SIG-M5 treated with dmso at 0.1 percent for 504 hours (cell line): ENCODE measurements around the gene KPNB1.

Source experiments
- DNase-seq: peaks from one replicate; lab custom pipeline; 2025; ENCODE audit not compliant: unreplicated experiment; lab: John Stamatoyannopoulos, UW

The KPNB1 gene

DNA sequence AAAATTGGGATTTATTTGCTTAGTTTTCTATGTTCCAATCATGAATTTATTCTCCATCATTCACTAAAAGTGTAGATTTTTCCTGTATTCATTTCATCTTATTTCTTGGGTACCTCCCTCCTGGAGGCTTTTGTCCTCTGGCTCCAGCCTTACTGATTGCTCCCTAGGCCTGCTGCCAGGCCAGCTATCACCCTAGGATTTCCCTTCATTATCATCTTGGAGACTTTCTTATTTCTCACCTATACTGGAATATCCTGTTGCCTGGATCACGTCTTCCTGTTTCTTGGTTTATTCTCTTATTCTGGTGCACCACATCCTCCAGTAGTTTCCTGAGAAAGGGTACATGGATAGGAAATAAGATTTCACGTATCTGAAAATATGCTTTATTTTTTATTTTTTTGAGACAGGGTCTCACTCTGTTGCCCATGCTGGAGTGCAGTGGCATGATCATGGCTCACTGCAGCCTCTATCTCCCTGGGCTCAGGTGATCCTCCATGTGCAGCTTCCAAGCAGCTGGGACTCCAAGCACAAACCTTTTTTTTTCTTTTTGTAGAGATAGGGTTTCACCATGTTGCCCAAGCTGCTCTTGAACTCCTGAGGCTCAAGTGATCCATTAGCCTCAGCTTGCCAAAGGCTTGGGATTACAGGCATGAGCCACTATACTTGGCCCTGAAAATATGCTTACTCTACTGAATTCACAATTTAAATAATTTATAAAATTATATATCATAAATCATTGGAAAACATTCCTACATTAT is 13.3 kb upstream of the KPNB1 start:
- no peak for DNase-seq

DNA sequence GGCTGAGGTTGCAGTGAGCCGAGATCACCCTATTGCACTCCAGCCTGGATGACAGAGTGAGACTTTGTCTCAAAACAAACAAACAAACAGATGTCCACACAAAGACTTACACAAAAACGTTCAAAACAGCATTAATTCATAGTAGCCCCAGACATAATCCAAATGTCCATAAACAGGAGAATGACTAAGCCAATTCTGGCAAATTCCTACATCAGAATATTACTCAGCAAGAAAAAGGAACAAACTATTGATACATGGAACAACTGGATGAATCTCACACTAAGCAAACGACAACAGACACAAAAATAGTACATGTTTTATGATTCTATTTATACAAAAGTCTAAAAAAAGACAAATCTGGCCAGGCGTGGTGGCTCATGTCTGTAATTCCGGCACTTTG is 10.8 kb upstream of the KPNB1 start:
- no peak for DNase-seq

- DNase-seq: no peak
Observed at GRCh38 chr17:47640076-47640475, 9.6 kb upstream of the KPNB1 start.

DNA sequence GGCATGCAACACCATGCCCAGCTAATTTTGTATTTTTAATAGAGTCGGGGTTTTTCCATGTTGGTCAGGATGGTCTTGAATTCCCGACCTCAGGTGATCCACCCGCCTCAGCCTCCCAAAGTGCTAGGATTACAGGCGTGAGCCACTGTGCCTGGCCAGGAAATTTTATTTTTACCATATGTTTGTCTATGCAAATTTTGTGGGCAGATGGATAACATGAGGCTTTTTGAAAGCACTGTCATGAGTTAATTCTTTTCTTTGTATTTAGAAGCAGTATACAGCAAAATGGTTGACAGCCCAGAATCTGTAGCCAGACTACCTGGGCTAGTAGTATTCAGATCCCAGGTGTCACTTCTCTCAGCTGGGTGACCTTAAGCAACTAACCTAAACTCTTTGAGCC is 8.5 kb upstream of the KPNB1 start:
- no peak for DNase-seq

GRCh38 chr17:47643116-47643515 is 6.6 kb upstream of the KPNB1 start:
- no peak for DNase-seq

- DNase-seq: peak; percentile 94
Observed at GRCh38 chr17:47644324-47644723, 5.4 kb upstream of the KPNB1 start.

GRCh38 chr17:47649972-47650524 is 329 bp downstream of the KPNB1 start:
- peak; percentile 65 for DNase-seq

GRCh38 chr17:47650525-47651522 is 1.1 kb downstream of the KPNB1 start:
- DNase-seq: peak; percentile 95

GRCh38 chr17:47651704-47652103 is 2.0 kb downstream of the KPNB1 start:
- DNase-seq: no peak

DNA sequence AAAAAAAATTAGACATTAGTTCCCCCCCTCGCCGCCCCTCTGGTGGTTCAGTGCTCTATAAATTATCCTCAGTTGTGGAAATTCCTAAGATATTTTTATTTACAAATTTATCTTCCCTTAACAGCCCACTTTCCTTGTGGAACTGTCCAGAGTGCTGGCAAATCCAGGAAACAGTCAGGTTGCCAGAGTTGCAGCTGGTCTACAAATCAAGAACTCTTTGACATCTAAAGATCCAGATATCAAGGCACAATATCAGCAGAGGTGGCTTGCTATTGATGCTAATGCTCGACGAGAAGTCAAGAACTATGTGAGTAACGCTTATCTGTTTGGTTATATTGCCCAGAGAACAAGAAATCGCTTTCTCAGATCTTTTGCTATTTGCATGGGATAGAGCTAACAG is 2.9 kb downstream of the KPNB1 start:
- no peak for DNase-seq

DNA sequence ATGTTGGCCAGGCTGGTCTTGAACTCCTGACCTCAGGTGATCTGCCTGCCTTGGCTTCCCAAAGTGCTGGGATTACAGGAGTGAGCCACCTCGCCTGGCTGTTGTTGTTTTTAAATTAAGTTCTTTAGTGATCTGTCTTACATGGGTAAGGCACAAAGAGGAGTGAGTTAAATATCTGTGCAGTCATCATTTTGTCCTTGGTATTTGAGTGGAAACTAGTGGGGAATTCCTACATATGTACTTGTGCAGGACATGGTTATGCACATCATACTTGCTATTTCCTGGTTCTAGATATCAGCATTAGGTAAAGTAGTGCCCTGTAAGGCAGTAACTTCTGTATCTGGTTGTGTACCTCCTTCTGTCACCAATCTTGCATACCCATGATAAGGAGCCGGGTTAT is 3.7 kb downstream of the KPNB1 start:
- DNase-seq: no peak

DNA sequence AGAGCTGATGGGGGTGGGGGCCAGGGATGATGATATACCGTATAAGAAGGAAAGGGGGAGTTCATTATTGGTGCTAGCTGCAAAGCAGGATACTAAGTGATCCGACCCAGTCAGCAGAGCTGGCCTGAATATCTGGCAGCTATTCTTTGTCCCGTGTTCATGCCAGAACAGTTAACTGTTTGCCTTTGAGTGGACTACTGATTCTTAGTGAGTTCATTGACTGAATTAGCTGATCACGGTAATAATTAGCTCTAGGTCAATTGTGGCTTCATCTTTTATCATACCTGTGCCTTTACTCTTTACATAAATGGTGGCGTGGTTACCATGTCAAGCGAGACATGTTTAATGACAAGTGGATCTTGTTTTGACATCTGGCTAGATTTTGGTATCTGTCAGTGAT is 5.3 kb downstream of the KPNB1 start:
- no peak for DNase-seq

DNA sequence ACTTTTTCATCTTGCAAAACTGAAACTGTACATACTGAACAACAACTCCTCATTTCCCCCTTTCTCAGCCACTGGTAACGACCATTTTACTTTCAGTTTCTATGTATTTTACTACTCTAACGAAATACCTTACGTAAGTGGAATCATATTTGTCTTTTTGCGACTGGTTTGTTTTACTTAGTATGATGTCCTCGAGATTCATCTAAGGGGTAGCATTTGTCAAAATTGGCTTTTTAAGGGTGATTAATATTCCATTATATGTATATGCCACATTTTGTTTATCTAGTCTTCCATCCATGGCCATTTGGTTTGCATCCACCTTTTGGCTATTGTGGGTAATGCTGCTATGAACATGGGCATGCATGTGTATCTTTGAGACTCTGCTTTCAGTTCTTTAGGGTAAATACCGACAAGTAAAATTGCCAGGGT is 10.4 kb downstream of the KPNB1 start:
- DNase-seq: peak; percentile 89

GRCh38 chr17:47663912-47664623 is 14.3 kb downstream of the KPNB1 start:
- DNase-seq: peak; percentile 61

GRCh38 chr17:47664624-47664941 is 14.9 kb downstream of the KPNB1 start:
- no peak for DNase-seq

GRCh38 chr17:47665655-47666054 is 15.9 kb downstream of the KPNB1 start:
- peak; percentile 70 for DNase-seq

DNA sequence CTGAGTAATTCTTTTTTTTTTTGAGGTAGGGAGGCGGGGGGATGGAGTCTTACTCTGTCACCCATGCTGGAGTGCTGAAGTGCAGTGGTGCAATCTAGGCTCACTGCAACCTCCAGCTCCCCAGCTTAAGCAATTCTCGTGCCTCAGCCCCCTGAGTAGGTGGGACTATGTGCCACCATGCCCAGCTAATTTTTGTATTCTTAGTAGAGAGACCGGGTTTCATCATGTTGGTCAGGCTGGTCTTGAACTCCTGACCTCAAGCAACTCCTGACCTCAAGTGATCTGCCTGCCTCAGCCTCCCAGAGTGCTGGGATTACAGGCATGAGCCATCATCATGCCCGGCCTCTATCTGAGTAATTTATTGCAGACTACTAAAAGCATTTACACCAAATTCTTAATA is 19.4 kb downstream of the KPNB1 start:
- peak; percentile 21 for DNase-seq

- DNase-seq: peak; percentile 50
Observed at GRCh38 chr17:47670064-47670463, 20.3 kb downstream of the KPNB1 start.

DNA sequence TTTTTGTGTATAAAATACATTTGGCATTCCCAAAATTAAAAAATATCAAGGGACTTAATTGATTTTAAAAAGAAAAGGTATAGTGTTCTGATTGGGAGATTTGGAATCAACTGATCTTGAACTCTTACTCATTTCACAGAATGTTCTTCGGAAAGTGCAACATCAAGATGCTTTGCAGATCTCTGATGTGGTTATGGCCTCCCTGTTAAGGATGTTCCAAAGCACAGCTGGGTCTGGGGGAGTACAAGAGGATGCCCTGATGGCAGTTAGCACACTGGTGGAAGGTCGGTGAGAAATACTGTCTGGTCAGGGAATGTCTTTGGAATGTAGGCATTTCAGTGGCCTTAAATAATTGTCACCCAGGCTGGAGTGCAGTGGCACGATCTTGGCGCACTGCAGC is 24.8 kb downstream of the KPNB1 start:
- DNase-seq: no peak

- no peak for DNase-seq
Observed at GRCh38 chr17:47675380-47676198, 25.9 kb downstream of the KPNB1 start.

DNA sequence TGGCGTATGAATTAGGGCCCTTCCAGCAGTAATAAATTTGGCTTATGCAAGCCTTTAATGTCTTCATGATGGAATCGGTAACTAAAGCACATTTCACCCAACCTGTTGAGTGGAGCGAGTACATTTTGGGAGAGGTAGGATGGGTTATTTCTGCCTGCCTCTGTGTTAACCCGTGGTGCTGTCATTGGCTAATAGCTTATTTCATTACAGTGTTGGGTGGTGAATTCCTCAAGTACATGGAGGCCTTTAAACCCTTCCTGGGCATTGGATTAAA is 26.4 kb downstream of the KPNB1 start:
- no peak for DNase-seq
